Liver (tissue), 9 donors: ENCODE data around the gene AOAH. TPM values are rescaled to one million over a fixed set of nuclear protein-coding genes. Genes with fewer than 3 reads are reported as not detected.

Source experiments
- DNase-seq: peaks from one replicate; pipeline ENCODE4 v3.0.0-alpha.2; 2017; ENCODE audit warnings: low spot score
- H3K27ac ChIP-seq, 2 donors: one replicate each; pipeline ENCODE4 v1.7.0; 2013; ENCODE audit warnings: inconsistent platforms in 2 of 2, low read length in 2 of 2, control low read depth in 1 of 2, low read depth in 1 of 2, mild to moderate bottlenecking in 1 of 2
- H3K27me3 ChIP-seq, 4 donors: one replicate each; pipeline versions ENCODE4 v1.6.1 to v1.7.0; 2013; ENCODE audit warnings: low read length in 3 of 4, inconsistent platforms in 1 of 4, mild to moderate bottlenecking in 1 of 4, moderate library complexity in 1 of 4; ENCODE audit not compliant: control insufficient read depth in 4 of 4, insufficient read depth in 4 of 4
- H3K36me3 ChIP-seq, 4 donors: one replicate each; pipeline versions ENCODE4 v1.6.1 to v1.7.0; 2013; ENCODE audit warnings: low read length in 3 of 4, mild to moderate bottlenecking in 3 of 4, low read depth in 1 of 4, moderate library complexity in 1 of 4; ENCODE audit not compliant: control insufficient read depth in 4 of 4, insufficient read depth in 3 of 4
- H3K4me1 ChIP-seq, 4 donors: one replicate each; pipeline versions ENCODE4 v1.6.1 to v1.7.0; 2013; ENCODE audit warnings: low read length in 3 of 4, mild to moderate bottlenecking in 3 of 4, moderate library complexity in 1 of 4; ENCODE audit not compliant: control insufficient read depth in 4 of 4, insufficient read depth in 4 of 4
- H3K4me3 ChIP-seq, 3 donors: one replicate each; pipeline versions ENCODE4 v1.6.1 to v1.7.0; 2013; ENCODE audit warnings: low read length in 3 of 3, control low read depth in 1 of 3, low read depth in 1 of 3, mild to moderate bottlenecking in 1 of 3
- H3K9ac ChIP-seq, 2 donors: one replicate each; pipeline ENCODE4 v1.7.0; 2013; ENCODE audit warnings: low read length in 2 of 2, mild to moderate bottlenecking in 2 of 2, moderate library complexity in 2 of 2, control low read depth in 1 of 2, low read depth in 1 of 2
- H3K9me3 ChIP-seq, 4 donors: one replicate each; pipeline versions ENCODE4 v1.6.1 to v1.7.0; 2013; ENCODE audit warnings: low read length in 3 of 4; ENCODE audit not compliant: control insufficient read depth in 4 of 4
- EGR1 ChIP-seq, 2 donors: IDR thresholded peaks; 2 replicates each; pipeline ENCODE4 v1.6.1; 2016 to 2018; ENCODE audit warnings: antibody characterized with exemption in 2 of 2, low read depth in 2 of 2
- FOXA1 ChIP-seq: IDR thresholded peaks from 2 replicates; pipeline ENCODE4 v1.6.1; 2016; ENCODE audit warnings: antibody characterized with exemption
- FOXA2 ChIP-seq: IDR thresholded peaks from 2 replicates; pipeline ENCODE4 v1.6.1; 2016; ENCODE audit warnings: antibody characterized with exemption
- HNF4A ChIP-seq, 2 donors: conservative IDR thresholded peaks; 2 replicates each; pipeline ENCODE4 v1.6.1; 2016; ENCODE audit warnings: antibody characterized with exemption in 2 of 2, mild to moderate bottlenecking in 2 of 2
- JUND ChIP-seq, 2 donors: IDR thresholded peaks; 2 replicates each; pipeline ENCODE4 v1.6.1; 2016; ENCODE audit warnings: antibody characterized with exemption in 2 of 2
- RAD21 ChIP-seq, 2 donors: IDR thresholded peaks; 2 replicates each; pipeline ENCODE4 v1.6.1; 2016; ENCODE audit warnings: antibody characterized with exemption in 2 of 2, mild to moderate bottlenecking in 2 of 2
- RXRA ChIP-seq, 2 donors: IDR thresholded peaks; 2 replicates each; pipeline ENCODE4 v1.6.1; 2017 to 2018; ENCODE audit warnings: antibody characterized with exemption in 2 of 2, mild to moderate bottlenecking in 1 of 2
- SP1 ChIP-seq: IDR thresholded peaks from 2 replicates; pipeline ENCODE4 v1.6.1; 2018; ENCODE audit warnings: antibody characterized with exemption, mild to moderate bottlenecking
- ZBTB33 ChIP-seq: IDR thresholded peaks from 2 replicates; pipeline ENCODE4 v1.6.1; 2016; ENCODE audit warnings: antibody characterized with exemption
- WGBS: extraction: QIAGEN DNeasy Blood & Tissue Kit; methylation state at CpG from one replicate; pipeline ENCODE4 v1.1.7; 2013; 5-methylcytosine and 5-hydroxymethylcytosine counted together
- polyA plus RNA-seq, 2 donors: library from polyadenylated mRNA; stranded (reverse) in 1 of 2; unstranded in 1 of 2; fragments of 200-250 nt in 1 of 2; fragments of >200 nt in 1 of 2; fragmentation: Nextera tagmentation in 1 of 2; extraction: Ambion mirVana in 1 of 2; gene quantifications; one replicate each; pipeline versions ENCODE4 v1.2.1 to v1.2.3, GENCODE V29; 2013 to 2015
- total RNA-seq, 2 donors: library from RNA; depleted of rRNA; stranded (reverse); fragments of >200 nt; gene quantifications; one replicate each; pipeline ENCODE4 v1.2.3, GENCODE V29; 2014
- TF ChIP-seq, protein P1 (sequence below): fragments of 150-350 bp; IDR thresholded peaks from 2 replicates; pipeline ENCODE4 v1.5.1; 2017; ENCODE audit warnings: improper control_type of control experiment, low read depth, low read length; ENCODE audit not compliant: missing input control
- TF ChIP-seq, protein P2 (sequence below): IDR thresholded peaks from 2 replicates; pipeline ENCODE4 v1.6.1; 2016; ENCODE audit warnings: antibody characterized with exemption
- donor health status: healthy.
- donor health status: healthy.
- donor health status: healthy.
- donor health status: healthy.
- donor health status: healthy.

AOAH gene
- total and polyA plus RNA-seq, 4 donors: 2.4 to 26.7 (median 5.8) TPM

- no peak for TF ChIP-seq FOXA2
- TF ChIP-seq FOXA1: no peak
- no peak for TF ChIP-seq RAD21 (IDR thresholded peaks at IDR 0.05)
- TF ChIP-seq ZBTB33: no peak
- TF ChIP-seq JUND (IDR thresholded peaks at IDR 0.05): no peak
- TF ChIP-seq HNF4A (conservative IDR thresholded peaks at IDR 0.05): no peak
- no peak for TF ChIP-seq RXRA (IDR thresholded peaks at IDR 0.05)
- TF ChIP-seq, protein P1, sequence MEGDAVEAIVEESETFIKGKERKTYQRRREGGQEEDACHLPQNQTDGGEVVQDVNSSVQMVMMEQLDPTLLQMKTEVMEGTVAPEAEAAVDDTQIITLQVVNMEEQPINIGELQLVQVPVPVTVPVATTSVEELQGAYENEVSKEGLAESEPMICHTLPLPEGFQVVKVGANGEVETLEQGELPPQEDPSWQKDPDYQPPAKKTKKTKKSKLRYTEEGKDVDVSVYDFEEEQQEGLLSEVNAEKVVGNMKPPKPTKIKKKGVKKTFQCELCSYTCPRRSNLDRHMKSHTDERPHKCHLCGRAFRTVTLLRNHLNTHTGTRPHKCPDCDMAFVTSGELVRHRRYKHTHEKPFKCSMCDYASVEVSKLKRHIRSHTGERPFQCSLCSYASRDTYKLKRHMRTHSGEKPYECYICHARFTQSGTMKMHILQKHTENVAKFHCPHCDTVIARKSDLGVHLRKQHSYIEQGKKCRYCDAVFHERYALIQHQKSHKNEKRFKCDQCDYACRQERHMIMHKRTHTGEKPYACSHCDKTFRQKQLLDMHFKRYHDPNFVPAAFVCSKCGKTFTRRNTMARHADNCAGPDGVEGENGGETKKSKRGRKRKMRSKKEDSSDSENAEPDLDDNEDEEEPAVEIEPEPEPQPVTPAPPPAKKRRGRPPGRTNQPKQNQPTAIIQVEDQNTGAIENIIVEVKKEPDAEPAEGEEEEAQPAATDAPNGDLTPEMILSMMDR: no peak
- TF ChIP-seq, protein P2, sequence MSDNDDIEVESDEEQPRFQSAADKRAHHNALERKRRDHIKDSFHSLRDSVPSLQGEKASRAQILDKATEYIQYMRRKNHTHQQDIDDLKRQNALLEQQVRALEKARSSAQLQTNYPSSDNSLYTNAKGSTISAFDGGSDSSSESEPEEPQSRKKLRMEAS: no peak
- TF ChIP-seq EGR1 (IDR thresholded peaks at IDR 0.05; ENCODE audit: low read depth in 2 of 2): no peak
- TF ChIP-seq SP1: no peak
- Histone ChIP-seq H3K27me3 (no peaks in the 10 kb centered on the region), H3K9ac (no peak overlapping the region), H3K36me3 (no peaks in the 10 kb centered on the region), H3K4me3 (no peak overlapping the region), H3K9me3 (no peaks in the 10 kb centered on the region), H3K27ac (no peak overlapping the region), H3K4me1 (peaks cover 0 to 13% (median 9%) of the 10 kb centered on the region in 4 donors)
- no peak for DNase-seq
- 76% methylated on average over 3 of the region's 3 CpGs for WGBS
Observed at GRCh38 chr7:36464271-36464670, 260.0 kb downstream of the AOAH start.
